Erythroblast (primary cell): ENCODE data around the gene ZDHHC13.

Experiments
- DNase-seq, 2 experiments: peaks; one replicate each; lab custom pipeline; 2025; lab: John Stamatoyannopoulos, UW
- GATA1 ChIP-seq: IDR thresholded peaks from 2 replicates; pipeline ENCODE4 v1.6.1; 2011; ENCODE audit warnings: low read depth, mild to moderate bottlenecking, control low read depth, low read length, moderate library complexity
- POLR2A ChIP-seq: IDR thresholded peaks from 2 replicates; pipeline ENCODE4 v1.6.1; 2011; ENCODE audit warnings: mild to moderate bottlenecking, low read length

The ZDHHC13 gene

GRCh38 chr11:19168090-19168489 lies 51.1 kb downstream of the ZDHHC13 start:
- no peak for DNase-seq
- TF ChIP-seq POLR2A (no peak), GATA1 (no peak)

DNA sequence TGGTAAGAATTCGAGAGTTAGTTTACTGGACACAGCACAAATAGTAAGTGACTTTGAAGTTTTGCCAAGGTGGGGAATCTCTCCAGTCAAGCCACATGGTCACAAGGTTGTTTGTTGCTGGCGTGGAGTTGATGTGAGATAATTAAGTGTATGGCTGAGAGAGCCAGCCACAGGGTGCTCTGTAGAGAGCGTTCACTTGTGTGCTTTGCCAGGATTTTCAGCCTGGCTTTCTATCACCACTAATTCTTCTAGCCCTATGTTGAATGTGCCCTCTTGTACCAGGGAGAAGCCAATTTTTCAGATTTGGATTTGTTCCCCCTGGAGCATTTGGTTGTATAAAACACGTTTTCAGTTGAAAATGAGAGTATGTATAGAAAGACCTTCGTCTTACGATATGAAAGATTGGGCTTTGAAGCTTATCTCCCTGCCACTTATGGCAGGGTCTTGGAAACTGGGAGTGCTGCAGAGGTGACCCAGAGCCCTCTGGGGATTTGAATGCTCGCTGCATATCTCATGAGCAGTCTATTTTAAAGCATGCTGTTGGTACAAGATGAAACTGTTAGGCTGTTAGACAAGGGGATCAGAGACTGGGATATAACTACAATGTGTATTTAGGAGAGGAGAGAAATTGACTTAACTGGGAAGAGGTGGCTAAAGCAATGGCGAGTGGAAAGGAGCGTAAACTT lies 56.2 kb downstream of the ZDHHC13 start:
- DNase-seq = no peak
- TF ChIP-seq POLR2A = no peak
- TF ChIP-seq GATA1 = no peak

DNA sequence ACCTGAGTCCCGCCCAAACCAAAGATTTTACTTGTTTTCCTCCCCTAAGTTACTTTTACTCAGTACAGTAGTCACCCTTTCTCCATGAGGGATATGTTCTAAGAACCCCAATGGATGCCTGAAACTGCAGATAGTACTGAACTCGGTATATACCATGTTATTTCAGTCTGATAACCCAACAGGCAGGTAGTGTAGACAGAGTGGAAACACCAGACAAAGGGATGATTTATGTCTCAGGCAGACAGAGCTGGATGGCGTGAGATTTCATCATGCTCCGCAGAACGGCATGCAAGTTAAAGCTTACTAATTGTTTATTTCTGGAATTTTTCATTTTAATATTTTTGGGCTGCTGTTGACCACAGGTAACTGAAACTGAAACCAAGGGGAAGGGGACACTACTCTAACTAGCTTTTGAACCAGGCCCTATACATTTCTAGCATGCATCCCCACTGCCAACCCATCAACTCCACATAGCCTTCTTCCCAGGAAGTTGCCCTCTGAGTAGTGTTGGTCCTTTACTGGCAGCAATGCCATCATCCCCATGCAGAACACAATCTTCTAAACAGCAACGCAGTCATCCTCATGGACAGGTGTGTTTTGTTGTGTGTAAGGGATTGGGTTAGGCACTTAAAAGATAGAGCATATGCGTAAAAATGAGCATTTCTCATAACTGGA lies 57.1 kb downstream of the ZDHHC13 start:
- TF ChIP-seq POLR2A = no peak
- no peak for TF ChIP-seq GATA1
- DNase-seq = no peak

DNA sequence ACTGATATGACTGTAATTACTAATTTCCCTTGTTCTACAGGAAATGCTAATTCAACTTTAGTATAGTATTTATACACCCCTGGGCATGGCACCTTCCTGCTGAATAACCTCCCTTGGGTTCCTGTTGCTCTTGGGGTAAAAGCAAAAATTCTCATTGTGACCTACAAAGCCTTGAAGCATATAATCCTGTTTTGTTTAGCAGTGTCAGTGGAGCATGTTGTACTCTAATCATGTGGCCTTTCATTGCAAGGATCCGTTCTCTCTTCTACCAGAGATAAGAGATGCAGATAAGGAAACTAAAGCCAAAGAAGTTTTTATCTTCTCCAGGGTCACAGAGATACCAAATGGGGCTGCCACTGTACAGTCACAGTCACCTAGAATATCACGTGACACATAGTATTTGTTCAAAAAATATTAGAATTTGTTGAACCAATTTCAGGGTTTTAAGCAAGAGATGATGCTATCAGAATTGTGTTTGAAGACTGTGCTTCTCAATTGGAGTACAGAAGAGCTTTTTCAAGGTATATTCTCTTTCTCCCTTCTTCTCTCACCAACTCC lies 59.7 kb downstream of the ZDHHC13 start:
- TF ChIP-seq POLR2A = no peak
- no peak for TF ChIP-seq GATA1
- peak in 1 of 2 experiments; percentile 44 for DNase-seq

DNA sequence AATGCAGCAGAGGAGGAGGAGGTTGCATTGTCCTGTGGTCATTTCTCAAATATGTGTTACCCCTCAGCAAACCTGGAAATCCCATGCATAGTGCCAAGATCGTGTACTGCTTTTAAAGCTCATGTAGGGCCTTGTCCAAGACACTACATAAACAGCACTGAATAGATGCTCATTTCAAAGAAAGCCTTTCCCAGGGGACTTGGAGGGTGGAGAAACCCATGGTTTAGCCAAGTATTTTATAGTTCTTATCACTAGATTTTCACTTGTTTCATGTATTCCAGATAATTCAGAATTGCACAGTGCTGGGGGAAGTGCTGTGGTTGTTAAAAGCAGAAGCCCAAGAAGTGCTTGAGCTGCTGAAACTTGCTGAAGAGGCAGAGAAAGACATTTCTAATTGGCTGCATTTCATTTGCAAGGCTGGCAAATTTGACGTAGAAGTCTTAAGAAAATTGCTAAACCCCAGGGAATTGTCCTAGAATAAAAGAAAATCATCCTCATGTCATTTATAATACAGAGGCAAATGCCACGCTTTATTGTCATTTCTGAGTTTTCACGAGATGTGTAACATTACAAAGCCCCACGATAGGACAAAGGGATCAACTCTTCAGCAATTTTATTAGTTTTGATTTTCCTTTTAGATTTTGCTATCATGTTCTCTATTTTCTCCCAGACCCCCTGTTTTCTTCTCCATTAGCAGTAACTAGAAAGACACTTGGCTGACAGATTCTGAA lies 64.7 kb downstream of the ZDHHC13 start:
- no peak for DNase-seq

GRCh38 chr11:19183646-19184045 lies 66.7 kb downstream of the ZDHHC13 start:
- TF ChIP-seq POLR2A = no peak
- TF ChIP-seq GATA1 = no peak
- DNase-seq = peak in 1 of 2 experiments; percentile 29

More for the DNA sequence above, 64.7 kb downstream of the ZDHHC13 start:
- TF ChIP-seq GATA1 (no peak), POLR2A (no peak)

DNA sequence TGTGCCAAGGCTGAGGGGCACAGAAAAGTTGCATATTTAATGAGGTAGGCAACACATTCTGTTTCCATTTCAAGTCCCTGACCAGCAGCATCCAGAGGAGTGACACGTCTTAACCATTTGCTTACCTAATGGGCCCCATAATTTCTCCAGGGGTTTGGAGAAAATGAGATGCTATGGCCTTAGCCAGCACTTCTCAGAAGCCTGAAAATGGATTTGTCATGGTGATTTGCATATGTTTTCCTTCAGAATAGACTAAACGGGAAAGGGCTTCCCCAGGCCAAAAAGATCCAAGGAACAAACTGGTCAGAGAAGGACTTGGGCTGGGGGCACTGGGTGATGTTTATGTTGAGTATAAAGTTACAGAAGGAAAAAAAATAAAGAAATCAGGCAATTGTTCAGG lies 68.1 kb downstream of the ZDHHC13 start:
- DNase-seq = no peak
- no peak for TF ChIP-seq POLR2A

- DNase-seq = no peak
- TF ChIP-seq GATA1 (no peak), POLR2A (no peak)
Measured at GRCh38 chr11:19185516-19186052, 68.6 kb downstream of the ZDHHC13 start.

DNA sequence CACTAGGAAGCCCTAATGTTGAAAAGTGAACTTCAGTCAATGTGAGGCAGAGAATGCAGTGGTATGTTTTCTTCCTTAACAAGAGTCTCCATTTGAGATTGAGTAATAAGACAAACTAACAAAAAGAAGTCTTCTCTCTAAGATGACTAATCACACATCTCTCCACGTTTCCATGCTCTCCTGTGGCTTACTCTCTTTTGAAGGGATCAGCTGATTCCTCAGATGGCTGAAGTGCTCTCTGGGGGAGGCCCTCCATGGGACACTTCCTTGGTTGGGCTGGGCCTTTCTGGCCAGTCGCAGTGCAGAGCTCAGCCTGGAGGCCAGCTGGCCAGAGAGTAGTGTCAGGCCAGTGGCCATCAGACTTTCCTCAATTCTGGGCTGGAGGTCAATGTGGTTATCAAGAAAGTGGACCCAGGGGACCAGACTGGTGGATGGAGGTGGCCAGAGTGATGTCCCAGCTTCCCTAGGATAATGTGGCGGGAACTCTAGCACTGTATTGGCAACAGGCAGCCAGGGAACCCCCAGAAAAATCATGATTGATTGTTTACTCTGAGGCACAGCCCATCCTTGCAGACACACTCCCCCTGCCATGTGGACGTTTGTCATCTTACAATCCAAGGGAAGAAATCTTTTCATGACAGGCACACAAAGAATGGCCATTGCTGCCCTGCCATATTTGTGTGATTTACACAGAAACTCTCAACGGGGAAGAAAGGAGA lies 70.3 kb downstream of the ZDHHC13 start:
- no peak for TF ChIP-seq POLR2A
- no peak for TF ChIP-seq GATA1
- DNase-seq = no peak

GRCh38 chr11:19187833-19188258 lies 70.9 kb downstream of the ZDHHC13 start:
- TF ChIP-seq POLR2A = no peak
- TF ChIP-seq GATA1 = no peak

GRCh38 chr11:19191530-19192169 lies 74.7 kb downstream of the ZDHHC13 start:
- peak in 1 of 2 experiments; percentile 9 for DNase-seq
- TF ChIP-seq GATA1 = no peak
- no peak for TF ChIP-seq POLR2A

More at GRCh38 chr11:19187833-19188258, 70.9 kb downstream of the ZDHHC13 start:
- DNase-seq = no peak

DNA sequence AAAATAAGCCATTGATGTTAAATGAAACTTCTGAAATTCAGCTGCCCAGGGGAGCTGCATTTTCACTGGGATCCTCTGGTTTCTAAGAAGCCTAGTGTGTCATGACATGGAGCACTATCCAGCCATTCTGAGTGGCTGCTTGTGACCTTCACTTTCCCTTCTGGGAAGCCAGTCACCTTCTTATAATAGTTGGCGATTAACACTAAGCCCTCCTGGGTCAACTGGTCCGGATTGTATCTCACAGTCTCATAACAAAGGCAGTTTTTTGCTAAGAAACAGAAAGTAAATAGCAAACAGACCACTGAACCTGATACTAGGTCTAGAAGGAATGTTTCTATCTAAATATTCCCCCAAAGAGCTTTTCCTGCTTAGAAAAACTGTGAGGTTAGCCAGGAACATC lies 76.9 kb downstream of the ZDHHC13 start:
- DNase-seq = no peak
- TF ChIP-seq POLR2A = no peak
- no peak for TF ChIP-seq GATA1

DNA sequence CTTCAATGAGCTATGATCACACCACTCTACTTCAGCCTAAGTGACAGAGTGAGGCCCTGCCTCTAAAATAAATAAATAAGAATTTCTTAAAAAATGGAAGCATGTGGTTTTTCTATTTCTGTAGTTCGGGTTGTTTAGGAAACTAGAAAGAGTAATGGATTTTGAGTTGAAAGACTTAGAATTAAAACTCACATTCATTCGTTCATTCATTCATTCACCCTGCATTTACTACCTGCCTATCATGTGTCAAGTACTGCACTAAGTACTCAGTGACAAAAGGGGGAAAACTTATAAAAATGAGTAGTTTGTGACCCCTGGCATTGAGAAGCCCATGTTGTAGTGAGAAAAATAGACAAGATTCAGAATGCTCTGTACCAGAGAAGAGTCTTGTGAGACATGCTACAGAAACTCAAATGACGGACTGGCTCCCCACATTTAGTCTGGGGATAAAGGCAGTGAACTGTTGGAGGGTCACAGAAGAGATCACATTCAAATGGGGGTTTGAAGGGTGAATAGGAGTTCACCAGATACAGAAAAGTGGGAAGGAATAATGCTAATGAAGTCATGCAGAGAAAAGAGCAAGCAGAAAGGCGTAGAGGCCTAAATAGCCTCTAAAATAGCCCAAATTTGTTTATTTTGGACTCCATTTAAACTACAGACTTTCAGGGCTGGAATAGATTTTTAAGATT lies 77.8 kb downstream of the ZDHHC13 start:
- no peak for TF ChIP-seq POLR2A
- TF ChIP-seq GATA1 = no peak
- DNase-seq = no peak
